Suprapubic skin (tissue), 4 donors: ENCODE data around the gene DMXL1.

Experiments
- CTCF ChIP-seq, 2 donors: fragments of 200-600 bp in 1 of 2; fragments of 450-650 bp in 1 of 2; sonication (generic) in 1 of 2; IDR thresholded peaks; one replicate each; pipeline ENCODE4 v1.5.1; 2016 to 2019; ENCODE audit warnings: antibody characterized with exemption in 2 of 2, mild to moderate bottlenecking in 1 of 2, moderate library complexity in 1 of 2
- EP300 ChIP-seq: sonication (generic); formaldehyde crosslinking; IDR thresholded peaks from one replicate; pipeline ENCODE4 v1.6.1; 2017; ENCODE audit warnings: antibody characterized with exemption
- POLR2AphosphoS5 ChIP-seq, 3 donors: sonication (generic); formaldehyde crosslinking; IDR thresholded peaks; one replicate each; pipeline ENCODE4 v1.6.1; 2017; ENCODE audit warnings: antibody characterized with exemption in 3 of 3

DNA sequence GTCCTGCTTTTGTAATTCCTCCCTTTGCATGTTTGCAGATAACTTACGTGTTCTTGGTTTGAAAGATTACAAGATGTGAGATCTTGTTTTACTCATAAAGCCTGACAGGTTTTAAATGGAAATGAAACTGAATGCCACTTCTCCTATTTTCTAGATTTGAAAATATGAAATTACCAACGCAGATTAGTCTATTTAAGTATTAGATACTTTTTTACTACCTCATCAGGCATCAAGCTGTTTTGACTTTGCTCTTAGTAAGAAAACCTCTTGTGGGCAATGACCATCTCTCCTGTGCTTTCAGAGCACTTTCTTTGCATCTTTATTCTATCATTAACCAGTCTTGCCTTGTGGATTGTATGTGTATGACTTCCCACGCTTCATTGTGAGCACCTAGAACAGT is 3.5 kb downstream of the DMXL1 start:
- no peak for TF ChIP-seq CTCF (IDR thresholded peaks at IDR 0.05)
- no peak for TF ChIP-seq EP300
- TF ChIP-seq POLR2AphosphoS5 (IDR thresholded peaks at IDR 0.05), result no peak
